Liver (tissue), 9 donors: ENCODE data around the gene PYHIN1. TPM values are rescaled to one million over a fixed set of nuclear protein-coding genes. Genes with fewer than 3 reads are reported as not detected.

Experiments used
- DNase-seq: peaks from one replicate; pipeline ENCODE4 v3.0.0-alpha.2; 2017; ENCODE audit warnings: low spot score
- H3K27ac ChIP-seq, 2 donors: one replicate each; pipeline ENCODE4 v1.7.0; 2013; ENCODE audit warnings: inconsistent platforms in 2 of 2, low read length in 2 of 2, control low read depth in 1 of 2, low read depth in 1 of 2, mild to moderate bottlenecking in 1 of 2
- H3K27me3 ChIP-seq, 4 donors: one replicate each; pipeline versions ENCODE4 v1.6.1 to v1.7.0; 2013; ENCODE audit warnings: low read length in 3 of 4, inconsistent platforms in 1 of 4, mild to moderate bottlenecking in 1 of 4, moderate library complexity in 1 of 4; ENCODE audit not compliant: control insufficient read depth in 4 of 4, insufficient read depth in 4 of 4
- H3K36me3 ChIP-seq, 4 donors: one replicate each; pipeline versions ENCODE4 v1.6.1 to v1.7.0; 2013; ENCODE audit warnings: low read length in 3 of 4, mild to moderate bottlenecking in 3 of 4, low read depth in 1 of 4, moderate library complexity in 1 of 4; ENCODE audit not compliant: control insufficient read depth in 4 of 4, insufficient read depth in 3 of 4
- H3K4me1 ChIP-seq, 4 donors: one replicate each; pipeline versions ENCODE4 v1.6.1 to v1.7.0; 2013; ENCODE audit warnings: low read length in 3 of 4, mild to moderate bottlenecking in 3 of 4, moderate library complexity in 1 of 4; ENCODE audit not compliant: control insufficient read depth in 4 of 4, insufficient read depth in 4 of 4
- H3K4me3 ChIP-seq, 3 donors: one replicate each; pipeline versions ENCODE4 v1.6.1 to v1.7.0; 2013; ENCODE audit warnings: low read length in 3 of 3, control low read depth in 1 of 3, low read depth in 1 of 3, mild to moderate bottlenecking in 1 of 3
- H3K9ac ChIP-seq, 2 donors: one replicate each; pipeline ENCODE4 v1.7.0; 2013; ENCODE audit warnings: low read length in 2 of 2, mild to moderate bottlenecking in 2 of 2, moderate library complexity in 2 of 2, control low read depth in 1 of 2, low read depth in 1 of 2
- H3K9me3 ChIP-seq, 4 donors: one replicate each; pipeline versions ENCODE4 v1.6.1 to v1.7.0; 2013; ENCODE audit warnings: low read length in 3 of 4; ENCODE audit not compliant: control insufficient read depth in 4 of 4
- ATF3 ChIP-seq: IDR thresholded peaks from 2 replicates; pipeline ENCODE4 v1.6.1; 2016; ENCODE audit warnings: antibody characterized with exemption
- EGR1 ChIP-seq, 2 donors: IDR thresholded peaks; 2 replicates each; pipeline ENCODE4 v1.6.1; 2016 to 2018; ENCODE audit warnings: antibody characterized with exemption in 2 of 2, low read depth in 2 of 2
- FOXA1 ChIP-seq: IDR thresholded peaks from 2 replicates; pipeline ENCODE4 v1.6.1; 2016; ENCODE audit warnings: antibody characterized with exemption
- FOXA2 ChIP-seq: IDR thresholded peaks from 2 replicates; pipeline ENCODE4 v1.6.1; 2016; ENCODE audit warnings: antibody characterized with exemption
- GABPA ChIP-seq, 2 donors: IDR thresholded peaks in 1 of 2; conservative IDR thresholded peaks in 1 of 2; 2 replicates each; pipeline ENCODE4 v1.6.1; 2016; ENCODE audit warnings: antibody characterized with exemption in 2 of 2, mild to moderate bottlenecking in 1 of 2, moderate library complexity in 1 of 2
- HNF4A ChIP-seq, 2 donors: conservative IDR thresholded peaks; 2 replicates each; pipeline ENCODE4 v1.6.1; 2016; ENCODE audit warnings: antibody characterized with exemption in 2 of 2, mild to moderate bottlenecking in 2 of 2
- HNF4G ChIP-seq: IDR thresholded peaks from 2 replicates; pipeline ENCODE4 v1.6.1; 2016; ENCODE audit warnings: antibody characterized with exemption
- JUND ChIP-seq, 2 donors: IDR thresholded peaks; 2 replicates each; pipeline ENCODE4 v1.6.1; 2016; ENCODE audit warnings: antibody characterized with exemption in 2 of 2
- MAX ChIP-seq: IDR thresholded peaks from 2 replicates; pipeline ENCODE4 v1.6.1; 2016; ENCODE audit warnings: antibody characterized with exemption
- NR2F2 ChIP-seq: IDR thresholded peaks from 2 replicates; pipeline ENCODE4 v1.6.1; 2016; ENCODE audit warnings: antibody characterized with exemption
- RAD21 ChIP-seq, 2 donors: IDR thresholded peaks; 2 replicates each; pipeline ENCODE4 v1.6.1; 2016; ENCODE audit warnings: antibody characterized with exemption in 2 of 2, mild to moderate bottlenecking in 2 of 2
- RXRA ChIP-seq, 2 donors: IDR thresholded peaks; 2 replicates each; pipeline ENCODE4 v1.6.1; 2017 to 2018; ENCODE audit warnings: antibody characterized with exemption in 2 of 2, mild to moderate bottlenecking in 1 of 2
- SP1 ChIP-seq: IDR thresholded peaks from 2 replicates; pipeline ENCODE4 v1.6.1; 2018; ENCODE audit warnings: antibody characterized with exemption, mild to moderate bottlenecking
- YY1 ChIP-seq: IDR thresholded peaks from 2 replicates; pipeline ENCODE4 v1.6.1; 2016; ENCODE audit warnings: antibody characterized with exemption, mild to moderate bottlenecking
- WGBS: extraction: QIAGEN DNeasy Blood & Tissue Kit; methylation state at CpG from one replicate; pipeline ENCODE4 v1.1.7; 2013; 5-methylcytosine and 5-hydroxymethylcytosine counted together
- polyA plus RNA-seq, 2 donors: library from polyadenylated mRNA; stranded (reverse) in 1 of 2; unstranded in 1 of 2; fragments of 200-250 nt in 1 of 2; fragments of >200 nt in 1 of 2; fragmentation: Nextera tagmentation in 1 of 2; extraction: Ambion mirVana in 1 of 2; gene quantifications; one replicate each; pipeline versions ENCODE4 v1.2.1 to v1.2.3, GENCODE V29; 2013 to 2015
- total RNA-seq, 2 donors: library from RNA; depleted of rRNA; stranded (reverse); fragments of >200 nt; gene quantifications; one replicate each; pipeline ENCODE4 v1.2.3, GENCODE V29; 2014
- TF ChIP-seq, protein P1 (sequence below): fragments of 150-350 bp; IDR thresholded peaks from 2 replicates; pipeline ENCODE4 v1.5.1; 2017; ENCODE audit warnings: improper control_type of control experiment, low read depth, low read length; ENCODE audit not compliant: missing input control
- TF ChIP-seq, protein P2 (sequence below): IDR thresholded peaks from 2 replicates; pipeline ENCODE4 v1.6.1; 2016; ENCODE audit warnings: antibody characterized with exemption
- TF ChIP-seq, protein P3 (sequence below): IDR thresholded peaks from 2 replicates; pipeline ENCODE4 v1.6.1; 2016; ENCODE audit warnings: antibody characterized with exemption, mild to moderate bottlenecking
- donor health status: healthy.
- donor health status: healthy.
- donor health status: healthy.
- donor health status: healthy.
- donor health status: healthy.

PYHIN1 gene
- total and polyA plus RNA-seq, 4 donors = 0.32 to 1.3 (median 0.74) TPM

DNA sequence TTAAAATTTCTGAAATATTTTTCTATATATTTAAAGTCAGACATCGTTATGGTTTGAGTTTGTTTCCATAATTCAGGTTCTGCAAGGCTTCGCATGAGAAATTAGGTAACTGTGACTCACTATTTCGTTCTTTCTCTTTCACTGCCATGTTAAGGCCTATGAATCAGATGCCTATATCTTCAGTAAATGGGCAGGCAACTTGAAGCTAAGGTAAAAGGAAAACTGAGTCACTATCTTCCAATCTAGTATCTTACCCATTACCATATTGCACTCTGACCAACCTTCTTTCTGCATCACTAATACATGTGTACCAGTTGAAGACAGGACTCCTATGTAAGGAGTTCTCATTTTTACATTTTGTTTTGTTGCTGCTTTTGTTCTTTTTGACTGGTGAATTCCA lies 37.8 kb downstream of the PYHIN1 start:
- Histone ChIP-seq H3K9ac (no peak overlapping the region), H3K27me3 (peaks cover 0 to 2% (median 0%) of the 10 kb centered on the region in 4 donors), H3K4me3 (no peak overlapping the region), H3K9me3 (no peaks in the 10 kb centered on the region), H3K27ac (no peak overlapping the region), H3K4me1 (no peaks in the 10 kb centered on the region), H3K36me3 (no peaks in the 10 kb centered on the region)
- TF ChIP-seq RXRA (IDR thresholded peaks at IDR 0.05) (no peak), RAD21 (IDR thresholded peaks at IDR 0.05) (no peak), SP1 (no peak), HNF4G (no peak), JUND (IDR thresholded peaks at IDR 0.05) (no peak), MAX (no peak), EGR1 (IDR thresholded peaks at IDR 0.05; ENCODE audit: low read depth in 2 of 2) (no peak), YY1 (no peak)
- TF ChIP-seq, protein P1, sequence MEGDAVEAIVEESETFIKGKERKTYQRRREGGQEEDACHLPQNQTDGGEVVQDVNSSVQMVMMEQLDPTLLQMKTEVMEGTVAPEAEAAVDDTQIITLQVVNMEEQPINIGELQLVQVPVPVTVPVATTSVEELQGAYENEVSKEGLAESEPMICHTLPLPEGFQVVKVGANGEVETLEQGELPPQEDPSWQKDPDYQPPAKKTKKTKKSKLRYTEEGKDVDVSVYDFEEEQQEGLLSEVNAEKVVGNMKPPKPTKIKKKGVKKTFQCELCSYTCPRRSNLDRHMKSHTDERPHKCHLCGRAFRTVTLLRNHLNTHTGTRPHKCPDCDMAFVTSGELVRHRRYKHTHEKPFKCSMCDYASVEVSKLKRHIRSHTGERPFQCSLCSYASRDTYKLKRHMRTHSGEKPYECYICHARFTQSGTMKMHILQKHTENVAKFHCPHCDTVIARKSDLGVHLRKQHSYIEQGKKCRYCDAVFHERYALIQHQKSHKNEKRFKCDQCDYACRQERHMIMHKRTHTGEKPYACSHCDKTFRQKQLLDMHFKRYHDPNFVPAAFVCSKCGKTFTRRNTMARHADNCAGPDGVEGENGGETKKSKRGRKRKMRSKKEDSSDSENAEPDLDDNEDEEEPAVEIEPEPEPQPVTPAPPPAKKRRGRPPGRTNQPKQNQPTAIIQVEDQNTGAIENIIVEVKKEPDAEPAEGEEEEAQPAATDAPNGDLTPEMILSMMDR = no peak
- no peak for DNase-seq
- 75% methylated on average over 3 of the region's 3 CpGs for WGBS

- Histone ChIP-seq H3K4me3 (no peak overlapping the region), H3K36me3 (no peaks in the 10 kb centered on the region), H3K9ac (no peak overlapping the region), H3K4me1 (no peaks in the 10 kb centered on the region), H3K27ac (no peak overlapping the region), H3K9me3 (no peaks in the 10 kb centered on the region), H3K27me3 (peaks cover 0 to 2% (median 0%) of the 10 kb centered on the region in 4 donors)
- no peak for DNase-seq
- TF ChIP-seq HNF4G (no peak), YY1 (no peak), FOXA1 (no peak), MAX (no peak), JUND (IDR thresholded peaks at IDR 0.05) (no peak), HNF4A (conservative IDR thresholded peaks at IDR 0.05) (no peak), FOXA2 (no peak), NR2F2 (no peak), SP1 (no peak), GABPA (IDR thresholded peaks at IDR 0.05 in 1 of 2, conservative IDR thresholded peaks at IDR 0.05 in 1 of 2) (no peak), ATF3 (no peak), EGR1 (IDR thresholded peaks at IDR 0.05; ENCODE audit: low read depth in 2 of 2) (no peak)
- TF ChIP-seq, protein P2, sequence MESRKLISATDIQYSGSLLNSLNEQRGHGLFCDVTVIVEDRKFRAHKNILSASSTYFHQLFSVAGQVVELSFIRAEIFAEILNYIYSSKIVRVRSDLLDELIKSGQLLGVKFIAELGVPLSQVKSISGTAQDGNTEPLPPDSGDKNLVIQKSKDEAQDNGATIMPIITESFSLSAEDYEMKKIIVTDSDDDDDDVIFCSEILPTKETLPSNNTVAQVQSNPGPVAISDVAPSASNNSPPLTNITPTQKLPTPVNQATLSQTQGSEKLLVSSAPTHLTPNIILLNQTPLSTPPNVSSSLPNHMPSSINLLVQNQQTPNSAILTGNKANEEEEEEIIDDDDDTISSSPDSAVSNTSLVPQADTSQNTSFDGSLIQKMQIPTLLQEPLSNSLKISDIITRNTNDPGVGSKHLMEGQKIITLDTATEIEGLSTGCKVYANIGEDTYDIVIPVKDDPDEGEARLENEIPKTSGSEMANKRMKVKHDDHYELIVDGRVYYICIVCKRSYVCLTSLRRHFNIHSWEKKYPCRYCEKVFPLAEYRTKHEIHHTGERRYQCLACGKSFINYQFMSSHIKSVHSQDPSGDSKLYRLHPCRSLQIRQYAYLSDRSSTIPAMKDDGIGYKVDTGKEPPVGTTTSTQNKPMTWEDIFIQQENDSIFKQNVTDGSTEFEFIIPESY = no peak
- TF ChIP-seq, protein P3, sequence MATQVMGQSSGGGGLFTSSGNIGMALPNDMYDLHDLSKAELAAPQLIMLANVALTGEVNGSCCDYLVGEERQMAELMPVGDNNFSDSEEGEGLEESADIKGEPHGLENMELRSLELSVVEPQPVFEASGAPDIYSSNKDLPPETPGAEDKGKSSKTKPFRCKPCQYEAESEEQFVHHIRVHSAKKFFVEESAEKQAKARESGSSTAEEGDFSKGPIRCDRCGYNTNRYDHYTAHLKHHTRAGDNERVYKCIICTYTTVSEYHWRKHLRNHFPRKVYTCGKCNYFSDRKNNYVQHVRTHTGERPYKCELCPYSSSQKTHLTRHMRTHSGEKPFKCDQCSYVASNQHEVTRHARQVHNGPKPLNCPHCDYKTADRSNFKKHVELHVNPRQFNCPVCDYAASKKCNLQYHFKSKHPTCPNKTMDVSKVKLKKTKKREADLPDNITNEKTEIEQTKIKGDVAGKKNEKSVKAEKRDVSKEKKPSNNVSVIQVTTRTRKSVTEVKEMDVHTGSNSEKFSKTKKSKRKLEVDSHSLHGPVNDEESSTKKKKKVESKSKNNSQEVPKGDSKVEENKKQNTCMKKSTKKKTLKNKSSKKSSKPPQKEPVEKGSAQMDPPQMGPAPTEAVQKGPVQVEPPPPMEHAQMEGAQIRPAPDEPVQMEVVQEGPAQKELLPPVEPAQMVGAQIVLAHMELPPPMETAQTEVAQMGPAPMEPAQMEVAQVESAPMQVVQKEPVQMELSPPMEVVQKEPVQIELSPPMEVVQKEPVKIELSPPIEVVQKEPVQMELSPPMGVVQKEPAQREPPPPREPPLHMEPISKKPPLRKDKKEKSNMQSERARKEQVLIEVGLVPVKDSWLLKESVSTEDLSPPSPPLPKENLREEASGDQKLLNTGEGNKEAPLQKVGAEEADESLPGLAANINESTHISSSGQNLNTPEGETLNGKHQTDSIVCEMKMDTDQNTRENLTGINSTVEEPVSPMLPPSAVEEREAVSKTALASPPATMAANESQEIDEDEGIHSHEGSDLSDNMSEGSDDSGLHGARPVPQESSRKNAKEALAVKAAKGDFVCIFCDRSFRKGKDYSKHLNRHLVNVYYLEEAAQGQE = no peak
- TF ChIP-seq, protein P1 = no peak
- 80% methylated on average over 1 of the region's 1 CpG for WGBS
Observed at GRCh38 chr1:158969855-158970254, 38.5 kb downstream of the PYHIN1 start.
